Dedifferentiated amniotic fluid mesenchymal stem cell (primary cell): ENCODE results near the gene NPPC.
"Not testable (repeated sequence)": the region's sequence is repeated elsewhere in the genome, so short reads cannot be mapped to it uniquely, and the experiment has no call there.

Experiments used
- DNase-seq: peaks from one replicate; pipeline ENCODE4 v3.0.0-alpha.2; 2016; ENCODE audit errors: extremely low spot score

NPPC gene, protein sequence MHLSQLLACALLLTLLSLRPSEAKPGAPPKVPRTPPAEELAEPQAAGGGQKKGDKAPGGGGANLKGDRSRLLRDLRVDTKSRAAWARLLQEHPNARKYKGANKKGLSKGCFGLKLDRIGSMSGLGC

DNA sequence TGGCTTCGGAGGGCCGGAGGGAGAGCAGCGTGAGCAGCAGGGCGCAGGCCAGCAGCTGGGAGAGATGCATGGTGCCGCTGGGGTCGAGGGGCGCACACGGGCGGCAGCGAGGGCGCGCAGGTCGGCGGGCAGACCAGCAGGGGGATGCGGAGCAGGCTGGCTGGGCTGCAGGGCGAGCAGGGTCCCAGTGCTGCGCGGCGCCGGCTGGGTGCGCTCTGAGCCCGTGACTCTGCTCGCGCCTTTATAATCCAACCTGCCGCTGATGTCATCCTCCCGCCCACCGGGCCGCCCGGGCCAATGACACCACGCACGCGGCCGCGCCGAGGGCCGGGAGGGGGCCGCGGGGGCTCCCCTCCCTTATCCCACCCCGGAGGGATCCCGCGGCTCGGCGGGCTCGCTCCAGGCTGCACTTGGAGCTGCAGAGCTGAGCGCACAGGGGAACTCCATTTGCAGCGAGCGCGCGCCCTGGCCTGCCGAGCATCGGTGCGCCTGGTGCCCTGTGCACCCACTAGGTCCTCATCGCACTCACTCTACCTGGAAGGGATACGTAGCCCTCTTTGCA is at the start of gene NPPC:
Gene NPPC, minus strand, starts transcription at position 217 of the 562 bp plus-strand sequence. Its CDS starts 147 bp downstream, at position 70.
- DNase-seq: no peak

DNA sequence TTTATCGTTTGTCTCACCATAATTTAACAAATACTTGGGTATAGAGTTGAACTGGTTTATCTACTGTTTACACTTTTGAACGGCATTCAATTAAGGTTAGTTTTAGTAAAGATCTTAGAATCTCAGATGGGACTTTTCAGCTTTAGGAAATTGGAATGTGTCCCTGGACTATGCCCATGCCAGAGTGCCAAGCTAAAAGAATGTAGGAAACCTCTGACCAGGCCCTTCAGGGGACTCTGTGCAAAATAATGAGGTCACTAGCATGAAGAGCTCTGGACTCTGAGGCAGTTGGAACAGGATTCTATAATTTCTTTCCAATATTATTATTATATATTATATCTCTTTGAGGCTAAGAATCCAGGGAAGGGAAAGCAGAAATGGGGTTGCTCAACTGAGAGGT is 48.8 kb upstream of the NPPC start:
- no peak for DNase-seq

DNA sequence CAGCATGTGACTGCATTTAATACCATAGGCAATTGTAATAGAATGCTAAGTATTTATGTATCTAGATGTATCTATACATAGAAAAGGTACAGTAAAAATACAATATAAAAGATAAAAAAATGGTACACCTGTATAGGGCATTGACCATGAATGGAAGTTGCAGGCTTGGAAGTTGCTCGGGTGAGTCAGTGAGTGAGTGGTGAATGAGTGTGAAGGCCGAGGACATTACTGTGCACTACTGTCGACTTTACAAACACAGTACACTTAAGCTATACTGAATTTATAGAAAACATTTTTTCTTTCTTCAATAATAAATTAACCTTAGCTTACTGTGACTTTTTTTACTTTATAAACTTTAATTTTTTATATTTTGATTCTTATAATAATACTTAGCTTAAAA is 44.3 kb upstream of the NPPC start:
- DNase-seq: no peak

DNA sequence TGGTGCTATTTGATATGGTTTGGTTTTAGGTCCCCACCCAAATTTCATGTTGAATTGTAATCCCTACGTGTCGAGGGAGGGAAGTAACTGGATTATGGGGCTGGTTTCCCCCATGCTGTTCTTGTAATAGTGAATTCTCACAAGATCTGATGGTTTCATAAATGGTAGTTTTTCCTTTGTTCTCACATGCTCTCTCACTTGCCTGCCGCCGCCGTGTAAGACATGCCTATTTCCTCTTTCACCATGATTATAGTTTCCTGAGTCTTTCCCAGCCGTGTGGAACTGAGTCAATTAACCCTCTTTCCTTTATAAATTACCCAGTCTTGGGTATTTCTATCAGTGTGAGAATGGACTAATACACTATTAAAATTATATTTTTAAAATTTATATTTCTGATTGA is 42.6 kb upstream of the NPPC start:
- DNase-seq: no peak

DNA sequence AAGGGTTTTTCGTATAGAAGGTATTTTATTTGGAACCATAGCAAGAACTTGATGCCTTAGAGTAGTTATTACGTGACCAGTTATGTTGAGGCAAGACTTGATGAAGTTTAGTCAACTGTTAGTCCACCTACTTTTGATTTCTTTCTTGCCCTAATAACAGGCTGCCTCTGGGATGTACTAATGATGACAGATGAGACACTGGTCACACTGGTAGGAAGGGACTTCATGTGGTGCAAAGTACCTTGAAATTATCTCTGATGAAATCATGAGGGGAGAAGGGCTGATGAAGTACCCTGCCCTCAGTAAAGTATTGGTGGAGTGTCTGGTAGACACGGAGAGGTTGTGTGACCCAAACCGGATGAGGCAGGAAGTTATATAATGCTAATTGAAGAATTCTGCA is 40.7 kb upstream of the NPPC start:
- no peak for DNase-seq

DNA sequence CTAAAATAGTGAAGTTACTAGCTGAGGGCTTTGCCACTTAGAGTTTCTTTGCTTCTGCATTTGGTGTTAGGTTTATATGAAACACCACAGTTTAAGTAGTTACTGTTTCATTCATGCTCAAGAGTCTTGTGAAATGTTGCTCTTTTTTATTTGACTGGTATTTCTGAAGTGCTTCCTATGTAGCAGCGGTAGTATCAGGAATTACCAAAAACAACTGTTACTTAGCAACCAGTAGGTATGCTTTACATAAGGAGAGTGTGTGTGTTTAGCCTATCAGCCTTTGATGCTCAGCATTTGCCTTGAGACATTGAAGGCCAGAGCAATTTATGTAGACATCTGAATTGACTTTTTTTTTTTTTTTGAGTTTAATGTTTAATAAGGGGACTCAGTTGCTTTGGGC is 38.9 kb upstream of the NPPC start:
- no peak for DNase-seq

DNA sequence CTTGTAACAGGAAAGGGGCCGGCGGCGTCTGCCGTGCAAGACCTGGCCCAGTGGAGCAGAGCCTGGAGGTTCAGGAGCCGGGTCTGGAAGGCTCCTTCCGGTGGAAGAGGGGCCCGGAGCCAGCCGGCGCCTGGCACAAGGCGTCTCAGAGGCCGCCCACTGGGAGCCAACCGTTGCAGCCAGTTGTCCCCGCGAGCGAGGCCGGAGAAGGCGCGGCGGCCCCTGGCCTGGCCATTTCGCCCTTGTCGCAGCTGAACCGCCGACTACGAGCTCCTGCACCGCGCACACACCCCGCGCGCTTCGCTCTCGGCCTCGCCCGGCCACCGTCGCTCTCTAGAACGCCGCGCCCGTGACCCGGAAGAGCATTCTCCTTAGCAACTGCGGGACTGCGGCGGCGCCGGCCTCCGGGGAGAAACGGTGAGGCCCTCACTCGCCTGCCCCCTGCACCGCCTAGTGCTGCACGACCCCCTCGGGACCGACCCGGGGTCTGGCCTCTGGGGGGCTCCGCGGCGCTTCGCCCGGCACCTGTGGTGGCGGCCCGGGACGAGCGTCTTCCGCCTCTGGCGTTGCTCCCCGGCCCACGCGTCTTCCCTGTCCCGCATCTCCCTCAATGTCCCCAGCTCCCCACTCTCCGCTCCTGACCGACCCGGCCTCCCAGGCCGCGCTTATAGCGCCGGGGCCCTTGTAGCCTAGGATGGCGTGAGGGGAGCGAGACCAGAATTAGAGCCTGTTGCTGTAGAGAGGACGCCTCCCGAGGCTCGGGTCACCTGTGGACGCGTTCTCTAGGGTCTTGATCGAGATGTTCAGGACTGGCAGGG is 35.4 kb upstream of the NPPC start, which contains the start of gene DIS3L2:
Gene DIS3L2, plus strand, starts transcription at position 365 of the 818 bp plus-strand sequence. CDS start 53,215 bp downstream, outside the sequence.
- DNase-seq: peak; percentile 75

DNA sequence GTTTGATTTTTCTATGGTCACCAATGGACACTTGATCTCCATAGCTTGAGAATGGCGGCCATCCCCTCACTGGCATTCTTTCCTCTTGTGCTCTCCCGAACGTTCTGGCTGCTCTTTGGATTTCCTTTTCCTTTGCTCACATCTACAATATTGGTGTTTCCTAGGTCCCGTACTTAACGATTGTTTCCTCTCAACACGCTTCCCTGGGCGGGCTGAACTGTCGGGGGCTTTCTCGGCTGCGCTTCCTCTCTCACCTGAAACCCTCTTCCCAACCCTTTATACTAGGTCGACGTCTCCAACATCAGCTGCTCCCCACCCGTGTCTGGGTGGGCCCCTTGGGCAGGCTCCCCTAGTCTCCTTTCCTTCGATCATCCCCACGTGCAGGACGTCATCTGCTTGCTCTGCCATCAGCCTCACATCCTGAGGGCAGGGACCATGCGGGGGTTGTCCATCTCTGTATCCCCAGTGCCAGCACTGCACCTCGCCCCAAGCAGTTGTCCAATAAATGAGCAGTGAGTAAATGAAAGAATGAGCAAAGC is 34.7 kb upstream of the NPPC start:
- no peak for DNase-seq

DNA sequence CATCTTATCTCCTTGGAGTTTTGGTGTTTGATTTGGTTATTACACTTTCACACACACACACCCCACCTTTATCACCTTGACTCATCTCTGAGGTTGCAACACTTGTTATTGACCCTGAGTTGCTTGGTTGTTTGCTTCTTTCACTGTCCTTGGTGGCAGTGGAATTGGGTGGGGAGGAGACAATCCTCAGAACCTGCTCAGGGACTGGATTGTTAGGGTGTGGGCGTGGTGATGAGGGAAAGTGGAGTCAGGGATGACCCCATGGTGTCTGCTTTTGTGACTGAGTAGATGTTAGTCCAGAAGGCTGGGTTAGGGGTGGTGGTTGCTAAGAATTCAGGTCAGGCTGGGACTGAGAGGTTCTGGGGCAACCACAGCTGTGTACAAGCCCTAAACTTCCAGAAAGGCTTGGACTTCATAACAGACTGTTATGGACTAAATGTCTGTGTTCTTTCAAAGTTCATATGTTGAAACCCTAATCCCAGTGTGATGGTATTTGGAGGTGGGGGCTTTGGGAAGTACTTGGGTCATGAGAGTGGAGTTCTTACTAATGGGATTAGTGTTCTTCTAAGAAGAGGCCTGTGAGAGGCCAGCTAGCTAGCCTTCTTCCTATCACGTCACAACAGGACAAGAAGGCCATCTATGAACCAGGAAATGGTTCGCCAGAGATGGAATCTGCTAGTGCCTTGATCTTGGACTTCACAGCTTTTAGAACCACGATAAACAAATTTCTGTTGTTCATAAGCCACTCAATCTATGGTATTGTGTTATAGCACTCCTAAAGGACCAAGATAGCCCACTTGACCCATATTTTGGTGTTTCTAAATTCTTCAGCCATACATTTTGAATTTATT is 31.9 kb upstream of the NPPC start:
- DNase-seq: no peak

DNA sequence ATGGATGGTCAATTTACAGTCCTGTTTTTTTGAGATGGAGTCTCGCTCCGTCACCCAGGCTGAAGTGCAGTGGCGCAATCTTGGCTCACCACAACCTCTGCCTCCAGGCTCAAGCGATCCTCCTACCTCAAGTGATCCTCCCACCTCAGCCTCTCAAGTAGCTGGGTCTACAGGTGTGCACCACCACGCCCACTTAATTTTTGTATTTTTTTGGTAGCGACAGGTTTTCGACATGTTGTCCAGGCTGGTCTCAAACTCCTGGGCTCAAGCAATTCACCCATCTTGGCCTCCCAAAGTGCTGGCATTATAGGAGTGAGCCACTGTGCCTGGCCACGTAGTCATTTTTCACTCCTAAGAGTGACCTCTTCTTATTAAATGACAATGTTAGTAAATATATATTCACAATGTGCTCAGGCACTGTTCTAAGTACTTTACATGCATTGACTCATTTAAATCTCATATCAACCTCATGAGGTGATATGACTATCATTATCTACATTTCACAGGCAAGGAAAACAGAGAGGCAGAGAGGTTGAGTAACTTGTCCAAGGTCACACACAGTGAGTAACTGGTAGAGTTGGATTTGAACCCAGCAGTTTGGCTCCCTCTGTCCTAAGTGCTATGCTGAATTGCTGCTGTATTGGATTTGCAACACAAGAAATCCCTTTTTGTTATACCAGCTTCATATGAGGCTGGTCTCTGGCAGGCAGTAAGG is 29.7 kb upstream of the NPPC start:
- no peak for DNase-seq

DNA sequence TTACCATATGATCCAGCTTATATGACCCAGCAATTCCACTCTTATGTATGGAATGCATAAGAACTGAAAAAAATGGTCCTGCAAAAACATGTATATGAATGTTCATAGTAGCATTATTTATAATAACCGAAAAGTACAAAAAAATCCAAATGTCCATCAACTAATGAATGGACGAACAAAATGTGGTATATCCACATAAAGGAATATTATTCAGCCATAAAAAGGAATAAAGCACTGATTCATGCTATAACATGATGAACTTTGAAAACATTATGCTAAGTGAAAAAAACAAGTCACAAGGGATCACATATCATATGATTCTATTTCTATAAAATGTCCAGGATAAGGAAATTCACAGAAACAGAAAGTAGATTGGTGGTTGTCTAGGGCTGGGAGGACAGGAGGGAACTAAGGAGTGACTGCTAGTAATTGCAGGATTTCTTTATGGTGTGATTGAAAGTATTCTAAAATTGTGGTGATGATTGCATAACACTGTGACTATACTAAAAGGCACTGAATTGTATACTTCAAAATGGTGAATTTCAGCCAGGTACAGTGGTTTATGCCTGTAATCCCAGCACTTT is 25.3 kb upstream of the NPPC start:
- no peak for DNase-seq

DNA sequence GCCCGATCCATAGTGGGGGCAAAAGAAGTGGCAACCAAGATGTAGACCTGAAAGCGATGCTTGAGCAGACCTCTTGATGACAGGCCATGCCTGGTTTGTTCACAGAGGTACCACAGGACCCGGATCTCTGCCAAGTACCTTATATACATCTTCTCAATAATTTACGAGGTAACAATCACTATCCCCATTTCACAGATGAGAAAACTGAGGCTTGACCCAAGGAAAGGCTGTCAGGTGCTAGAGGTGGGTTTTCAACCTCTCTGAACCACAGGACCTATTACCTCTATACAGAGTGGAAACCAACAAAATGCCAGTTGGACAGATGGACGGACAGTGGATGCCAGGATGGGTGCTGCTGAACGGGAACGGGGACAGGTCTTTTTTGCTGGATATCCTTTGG is 21.5 kb upstream of the NPPC start:
- no peak for DNase-seq

DNA sequence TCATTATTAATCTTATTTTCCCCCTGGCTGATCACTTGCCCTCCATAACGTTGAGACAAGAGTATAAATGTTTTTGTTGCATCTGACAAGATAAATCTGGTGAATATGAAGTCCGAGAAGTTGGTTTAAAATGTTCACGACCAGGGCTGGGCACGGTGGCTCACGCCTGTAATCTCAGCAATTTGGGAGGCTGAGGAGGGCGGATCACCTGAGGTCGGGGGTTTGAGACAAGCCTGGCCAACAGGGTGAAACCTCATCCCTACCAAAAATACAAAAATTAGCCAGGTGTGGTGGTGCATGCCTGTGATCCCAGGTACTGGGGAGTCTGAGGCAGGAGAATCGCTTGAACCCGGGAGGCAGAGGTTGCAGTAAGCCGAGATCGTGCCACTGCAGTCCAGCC is 20.9 kb upstream of the NPPC start:
- not testable (repeated sequence) for DNase-seq

DNA sequence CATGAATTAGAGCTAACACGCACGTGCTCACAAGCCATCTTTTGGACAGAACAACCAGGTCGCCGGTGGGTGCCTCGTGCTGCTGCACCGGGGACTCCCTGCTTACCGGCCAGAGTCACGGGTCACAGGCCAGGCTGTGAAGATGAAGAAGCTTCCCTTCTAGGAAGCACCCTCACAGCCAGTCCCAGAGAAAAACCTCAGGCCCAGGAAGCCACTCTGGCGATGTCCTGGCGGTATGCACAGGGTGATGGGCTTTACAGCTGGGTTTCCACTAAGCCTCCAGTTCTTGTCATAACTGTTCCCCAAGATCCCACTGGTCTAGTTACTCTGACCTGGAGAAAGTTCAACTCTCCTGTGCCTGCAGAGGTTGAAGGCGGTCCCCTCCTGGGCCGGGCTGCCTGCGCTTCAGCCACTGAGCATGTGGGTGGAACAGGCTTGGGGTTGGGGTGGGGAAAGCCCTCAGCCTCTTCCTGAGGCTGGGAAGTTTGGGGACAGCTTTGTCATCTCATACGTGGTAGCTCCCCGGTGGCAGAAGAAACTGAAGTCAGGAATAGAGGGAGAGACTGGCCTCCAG is 20.1 kb upstream of the NPPC start:
- no peak for DNase-seq

DNA sequence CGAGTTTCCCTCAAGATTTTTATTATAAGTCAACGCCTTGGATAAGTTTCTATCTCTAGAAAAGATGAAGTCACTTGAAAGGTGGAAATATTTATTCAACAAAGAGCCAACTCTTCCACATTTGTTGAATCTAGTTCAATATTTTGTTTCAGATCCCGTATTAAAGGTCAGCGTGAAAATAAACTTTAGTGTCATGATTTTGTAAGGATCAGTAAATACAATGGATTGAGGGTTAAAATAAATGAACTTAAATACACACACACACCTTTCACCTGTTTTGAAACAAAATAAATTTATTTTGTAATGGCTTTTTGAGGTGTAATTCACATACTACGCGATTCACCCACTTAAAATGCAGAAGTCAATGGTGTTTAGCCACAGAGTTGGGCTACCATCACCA is 16.0 kb upstream of the NPPC start:
- DNase-seq: no peak

DNA sequence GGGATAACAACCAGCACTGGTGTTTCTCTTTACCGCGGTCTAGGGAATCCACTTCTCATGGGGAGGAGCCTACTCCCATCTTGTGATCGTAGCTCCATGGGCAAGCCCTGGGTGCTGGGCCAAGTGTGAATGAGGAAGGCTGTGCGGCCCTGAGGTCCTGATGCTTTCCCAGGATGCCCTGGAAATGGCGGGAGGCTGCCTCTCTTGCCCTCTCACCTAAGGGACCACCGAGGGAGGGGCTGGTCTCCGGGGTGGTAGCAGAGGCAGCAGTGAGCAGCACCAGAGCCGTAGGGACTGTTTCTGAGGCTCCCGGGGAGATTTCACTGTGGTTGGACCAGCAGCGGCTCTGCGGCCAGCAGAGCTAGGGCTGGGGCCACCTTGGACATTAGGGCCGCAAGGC is 15.5 kb upstream of the NPPC start:
- no peak for DNase-seq

DNA sequence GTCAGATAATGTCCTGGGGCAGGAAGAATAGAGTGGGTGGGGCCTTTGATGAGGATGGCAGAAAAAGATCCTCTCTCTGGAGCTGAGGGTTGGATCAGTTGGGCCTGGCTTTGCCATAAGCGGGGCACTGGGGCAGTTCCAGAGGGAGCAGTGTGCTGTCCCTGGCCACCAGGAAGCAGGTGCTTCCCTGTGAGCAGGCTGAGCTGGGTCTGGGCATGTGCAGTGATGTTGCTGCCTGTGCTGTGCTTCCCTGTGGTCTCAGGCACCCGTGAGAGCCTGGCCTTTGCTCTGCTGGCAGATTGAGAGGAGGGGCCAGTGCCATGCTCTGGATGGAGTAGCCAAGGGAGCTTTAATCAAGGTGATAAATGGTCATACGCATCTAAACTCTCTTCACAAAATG is 14.6 kb upstream of the NPPC start:
- no peak for DNase-seq

DNA sequence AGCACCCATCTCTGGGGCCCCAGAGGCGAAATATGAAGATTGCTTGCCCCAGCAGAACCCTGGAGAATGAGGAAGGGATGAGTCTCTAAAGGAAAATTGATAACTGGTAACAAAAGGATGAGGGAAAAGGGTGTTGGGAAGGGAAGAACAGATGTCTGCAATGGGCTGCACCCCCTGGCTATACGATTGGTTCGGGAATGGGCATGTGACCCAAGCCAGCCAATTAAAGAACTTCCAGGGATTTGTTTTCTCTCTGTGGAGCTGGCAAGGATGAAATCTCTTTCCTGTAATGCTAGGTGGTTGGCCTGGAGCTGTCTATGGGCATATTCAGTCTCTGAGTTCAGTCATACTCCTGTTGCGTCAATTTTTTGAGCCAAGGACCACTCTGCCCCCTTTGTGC is 12.8 kb upstream of the NPPC start:
- no peak for DNase-seq

DNA sequence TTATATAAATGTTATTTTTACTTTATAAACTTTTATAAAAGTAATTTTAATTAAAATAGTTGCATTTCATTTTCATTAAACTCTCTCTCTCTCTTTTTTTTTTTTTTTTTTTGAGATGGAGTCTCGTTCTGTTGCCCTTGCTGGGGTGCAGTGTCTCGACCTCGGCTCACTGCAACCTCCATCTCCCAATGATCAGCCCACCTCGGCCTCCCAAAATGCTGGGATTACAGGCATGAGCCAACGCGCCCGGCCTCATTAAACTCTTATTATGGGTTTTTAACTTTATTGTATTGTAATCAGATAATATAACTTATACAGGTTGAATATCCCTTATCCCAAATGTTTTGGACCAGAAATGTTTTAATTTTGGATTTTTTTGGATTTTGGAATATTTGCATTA is 10.9 kb upstream of the NPPC start:
- no peak for DNase-seq

DNA sequence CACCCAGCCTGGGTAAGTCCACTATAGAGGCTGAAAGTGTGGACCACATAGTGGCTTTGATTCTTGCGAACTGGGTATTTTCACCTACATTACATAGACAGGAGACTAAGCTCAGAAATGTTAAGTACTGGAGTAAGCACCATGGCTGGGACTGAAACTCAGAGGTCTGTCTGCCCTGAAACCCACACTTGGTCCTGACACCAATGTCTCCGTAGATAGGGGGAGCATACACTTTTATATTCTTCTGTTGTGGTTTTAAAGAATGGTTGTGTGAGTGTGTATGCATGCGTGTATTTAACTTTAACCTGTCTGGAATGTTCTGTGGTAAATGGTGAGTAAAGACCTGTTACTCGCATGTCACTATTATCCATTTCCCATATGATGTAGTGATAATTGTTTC is 10.3 kb upstream of the NPPC start:
- DNase-seq: no peak

DNA sequence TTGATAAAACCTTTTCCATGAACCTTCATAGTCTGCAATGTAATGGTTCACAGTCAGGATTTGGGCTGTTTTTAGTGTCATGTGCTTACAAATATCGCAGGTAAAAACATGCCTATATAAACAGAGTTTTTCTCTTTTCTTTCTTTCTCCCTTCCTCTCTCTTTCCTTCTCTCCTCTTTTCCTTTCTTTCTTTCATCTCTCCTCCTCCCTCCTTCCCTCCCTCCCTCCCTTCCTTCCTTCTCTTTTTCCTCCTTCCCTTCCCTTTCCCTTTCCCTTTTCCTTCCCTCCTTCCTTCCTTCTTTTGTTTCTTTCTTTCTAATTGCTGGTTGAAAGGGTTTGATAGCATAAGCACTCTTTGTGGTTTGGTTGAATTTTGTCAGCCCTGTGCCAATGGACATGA is 9.6 kb upstream of the NPPC start:
- no peak for DNase-seq
